GM19351 (cell line): ENCODE results near the gene CASP3.
A peak's percentile ranks its signal among the peaks of the same experiment; 100 is the strongest.
"Not testable (repeated sequence)": the region's sequence is repeated elsewhere in the genome, so short reads cannot be mapped to it uniquely, and the experiment has no call there.

Source experiments
- ATAC-seq: cut with Tn5 transposase; IDR thresholded peaks from one replicate; pipeline ENCODE4 v1.9.1; 2021; ENCODE audit warnings: mild to moderate bottlenecking, moderate library complexity; ENCODE audit not compliant: unreplicated experiment

CASP3 gene

DNA sequence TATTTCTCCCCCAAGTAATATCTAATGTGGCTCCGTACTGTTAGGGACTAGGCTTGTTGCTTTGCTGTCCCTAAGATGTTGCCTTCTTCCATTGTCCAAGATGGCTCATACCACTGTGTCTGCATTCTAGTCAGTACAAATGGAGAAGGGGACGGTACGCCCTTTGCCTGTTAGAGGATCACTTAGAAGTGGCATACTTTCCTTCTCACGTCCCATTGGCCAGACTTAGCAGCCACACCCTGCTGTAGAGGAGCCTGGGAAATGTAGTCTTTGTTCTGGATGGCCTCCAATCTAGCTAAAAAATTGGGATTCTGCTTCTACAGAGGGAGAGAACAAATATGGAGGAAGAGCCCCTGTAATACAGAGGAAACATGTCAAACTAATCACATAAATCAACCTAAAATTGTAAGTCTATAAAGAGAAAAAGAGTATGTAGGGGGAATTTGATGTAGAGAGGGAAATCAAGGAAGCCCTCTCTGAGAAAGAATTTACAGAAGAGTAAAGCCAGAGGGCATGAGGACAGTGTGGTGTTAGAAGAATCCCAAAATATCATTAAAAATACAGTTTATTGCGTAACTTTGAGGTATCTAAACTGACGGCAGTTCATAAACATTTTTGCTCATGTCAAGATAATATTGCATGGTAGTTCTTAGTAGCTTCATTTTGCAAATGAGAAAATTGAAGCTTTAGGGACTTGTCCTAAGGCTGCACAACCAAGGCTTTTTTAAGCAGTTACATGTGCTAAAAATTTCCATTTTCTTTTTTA lies 15.4 kb upstream of the CASP3 start:
- ATAC-seq: no peak

GRCh38 chr4:184662236-184662635 lies 13.0 kb upstream of the CASP3 start:
- no peak for ATAC-seq

DNA sequence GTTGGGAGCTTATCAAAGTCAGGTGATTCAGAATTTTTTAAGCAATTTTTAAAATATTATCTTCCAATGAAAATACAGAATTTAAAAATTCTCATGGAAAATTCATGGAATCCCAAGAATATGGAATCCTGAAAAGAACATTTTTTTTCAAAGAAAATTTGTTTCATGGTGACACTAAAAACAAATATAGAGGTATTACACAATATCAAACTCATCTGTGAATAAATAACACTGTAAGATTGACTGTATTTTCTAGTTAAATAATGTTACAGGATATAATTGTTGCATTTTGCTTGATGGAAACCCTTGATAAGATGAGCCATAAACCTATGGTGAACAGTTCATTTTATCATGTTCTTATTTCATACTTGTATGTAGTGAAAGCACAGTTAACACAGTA lies 11.7 kb upstream of the CASP3 start:
- no peak for ATAC-seq

DNA sequence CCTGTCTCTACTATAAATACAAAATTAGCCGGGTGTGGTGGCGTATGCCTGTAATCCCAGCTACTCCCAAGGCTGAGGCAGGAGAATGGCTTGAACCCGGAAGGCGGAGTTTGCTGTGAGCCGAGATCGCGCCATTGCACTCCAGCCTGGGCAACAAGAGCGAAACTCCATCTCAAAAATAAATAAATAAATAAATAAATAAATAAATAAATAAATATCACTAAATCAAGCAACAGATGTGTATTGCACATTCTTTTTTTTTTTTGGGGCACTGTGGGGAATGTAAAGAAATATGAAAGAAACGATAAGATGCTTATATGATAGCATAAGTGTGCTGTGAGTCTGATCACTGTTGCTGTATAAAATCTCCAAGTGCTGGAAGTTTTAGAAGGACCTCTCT lies 8.6 kb upstream of the CASP3 start:
- not testable (repeated sequence) for ATAC-seq

- no peak for ATAC-seq
These were observed 7.9 kb upstream of the CASP3 start for GRCh38 chr4:184657144-184657543.

DNA sequence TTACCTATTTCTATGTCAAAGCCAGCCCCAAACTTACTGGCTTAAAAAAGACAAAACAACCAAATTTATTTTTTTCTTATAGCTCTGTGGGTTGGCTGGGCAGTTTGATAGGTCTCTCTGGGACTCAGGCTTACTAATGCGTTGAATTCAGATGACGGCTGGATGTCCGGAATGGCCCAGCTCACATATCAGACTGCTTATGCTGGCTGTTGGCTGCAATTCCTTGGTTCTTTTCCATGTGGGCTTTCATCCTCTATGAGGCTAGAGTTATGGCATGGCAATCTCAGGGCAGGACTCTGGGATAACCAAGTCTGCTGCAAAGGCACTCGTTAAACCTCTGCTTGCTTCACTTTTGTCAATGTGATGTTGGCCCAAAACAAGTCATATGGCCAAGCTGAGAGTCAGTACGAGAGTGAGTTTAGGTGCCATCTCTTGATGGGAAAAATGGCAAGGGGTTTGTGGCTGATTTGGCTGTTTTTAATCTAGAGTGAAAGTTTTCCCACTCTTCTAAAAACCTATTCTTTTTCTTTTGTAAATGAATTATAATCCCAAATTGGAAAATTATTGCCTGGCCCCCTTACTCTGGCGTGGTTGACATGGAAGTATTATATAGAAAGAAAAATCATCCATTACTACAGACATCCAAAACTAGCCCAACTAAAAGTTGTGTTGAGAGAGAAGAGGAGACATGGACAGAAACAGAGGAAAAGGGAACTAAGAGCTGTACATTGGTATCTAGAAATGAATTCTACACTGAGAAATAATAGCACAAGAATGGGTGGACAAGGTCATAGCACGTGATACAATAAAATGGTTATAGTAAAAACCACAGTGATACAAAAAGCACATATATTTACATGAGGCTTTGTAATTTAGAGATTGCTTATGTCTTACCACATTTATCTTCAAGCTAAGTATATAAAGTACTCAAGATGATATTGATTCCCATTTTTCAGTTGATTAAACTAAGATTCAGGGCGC lies 6.9 kb upstream of the CASP3 start:
- ATAC-seq: no peak

DNA sequence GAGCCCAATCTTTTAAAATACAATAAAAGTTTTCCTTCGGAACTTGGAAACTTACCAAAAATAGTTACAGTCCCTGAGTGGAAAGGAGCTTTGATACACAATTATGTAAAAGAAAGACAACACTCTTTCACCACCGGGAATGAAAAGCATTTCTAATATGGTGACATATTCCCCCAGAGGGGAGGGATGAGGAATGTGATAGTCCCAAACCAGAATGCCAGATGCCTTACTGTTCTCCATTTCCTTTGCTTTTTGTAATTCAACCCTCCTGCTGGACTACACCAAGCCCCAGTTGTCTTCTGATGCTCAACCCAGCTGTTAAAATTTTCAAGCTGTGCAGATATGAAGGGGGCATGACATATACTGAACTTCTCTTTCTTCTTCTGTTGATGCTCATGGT lies 4.4 kb upstream of the CASP3 start:
- ATAC-seq: no peak

DNA sequence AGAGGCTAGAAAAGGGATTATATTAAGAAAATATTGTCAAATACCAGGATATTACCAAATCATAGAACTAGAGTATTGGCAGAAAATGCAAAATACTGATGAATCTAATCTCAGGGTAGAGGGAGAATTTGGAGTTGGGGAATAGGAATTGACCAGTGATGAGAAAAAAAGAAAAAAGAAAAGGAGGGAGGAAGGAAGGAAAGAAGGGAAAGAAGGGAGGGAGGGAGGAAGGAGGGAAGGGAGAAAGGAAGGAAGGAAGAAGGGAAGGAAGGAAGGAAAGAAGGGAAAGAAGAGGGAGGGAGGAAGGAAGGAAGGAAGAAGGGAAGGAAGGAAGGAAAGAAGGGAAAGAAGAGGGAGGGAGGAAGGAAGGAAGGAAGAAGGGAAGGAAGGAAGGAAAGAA lies 3.4 kb upstream of the CASP3 start:
- not testable (repeated sequence) for ATAC-seq

GRCh38 chr4:184651899-184652298 lies 2.7 kb upstream of the CASP3 start:
- ATAC-seq: no peak

- peak; percentile 5 for ATAC-seq
These were observed 966 bp upstream of the CASP3 start for GRCh38 chr4:184649971-184650855.

DNA sequence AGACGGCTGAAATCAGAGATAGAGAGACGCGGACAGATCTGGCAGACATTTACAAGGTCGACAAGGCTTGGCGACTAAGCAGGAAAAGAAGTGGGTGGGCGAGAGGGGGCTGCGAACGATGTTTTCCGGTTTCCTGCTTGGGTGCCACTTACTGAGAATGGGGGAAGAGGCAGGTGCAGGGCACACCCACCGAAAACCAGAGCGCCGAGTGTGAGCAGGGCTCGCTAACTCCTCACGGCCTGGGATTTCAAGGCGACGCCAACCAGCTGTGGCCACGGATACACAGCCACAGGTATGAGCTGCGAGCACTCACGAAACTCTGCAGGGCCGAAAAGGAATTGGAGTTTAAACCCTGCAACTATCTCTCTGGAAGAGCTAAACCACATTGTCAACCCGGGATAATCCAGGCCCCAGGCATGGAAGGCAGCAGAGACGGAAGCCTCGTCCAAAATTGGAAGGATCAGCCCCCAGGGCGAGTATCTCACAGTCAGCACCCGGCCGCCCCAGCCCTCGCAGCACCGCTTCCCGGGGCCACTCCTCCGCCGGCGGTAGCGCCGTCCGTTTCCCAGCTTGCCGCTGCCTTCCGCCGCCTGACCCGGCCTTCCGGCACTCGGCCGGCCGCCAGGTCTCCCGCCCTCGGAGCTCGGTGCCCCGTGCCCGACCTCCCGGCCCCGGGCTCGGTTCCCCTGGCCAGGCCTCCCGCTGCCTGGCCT lies 778 bp downstream of the CASP3 start:
- ATAC-seq: peak; percentile 30

GRCh38 chr4:184648054-184648312 lies 1.3 kb downstream of the CASP3 start:
- no peak for ATAC-seq

DNA sequence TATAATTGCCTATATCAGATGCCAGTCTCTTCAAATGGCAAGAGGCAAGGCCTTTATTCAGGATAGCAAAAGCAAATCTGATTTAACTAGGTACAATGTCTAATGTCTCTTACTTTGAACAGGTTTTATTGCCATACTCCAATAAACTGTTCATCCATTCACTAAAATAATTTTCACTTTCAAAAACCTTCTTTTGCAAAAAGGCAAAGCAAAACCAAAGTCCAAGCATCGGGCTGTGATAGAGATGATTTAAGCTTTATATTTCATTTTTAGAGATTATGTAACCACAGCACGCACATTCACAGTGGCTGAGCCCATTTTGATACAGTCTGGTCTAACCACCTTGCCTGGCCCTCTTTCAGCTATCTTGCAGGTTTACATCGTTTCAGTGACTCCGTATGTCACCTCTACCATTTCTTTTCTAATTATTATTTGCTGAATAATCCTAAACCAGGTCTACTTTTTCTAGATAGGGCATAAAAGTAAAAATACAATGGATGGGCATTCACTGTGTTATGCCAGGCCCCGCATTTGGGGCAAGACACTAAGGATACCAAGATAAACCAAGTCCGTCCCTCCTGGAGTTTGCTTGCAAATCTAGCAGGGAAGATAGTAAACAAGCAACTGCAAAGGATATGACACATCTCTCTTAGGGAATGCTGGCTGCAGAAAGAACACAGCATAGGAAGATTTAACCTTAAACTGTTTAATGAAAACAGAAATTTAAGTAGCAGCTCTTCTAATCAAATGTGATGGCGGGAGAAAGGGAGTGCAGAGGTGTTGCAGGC lies 1.8 kb downstream of the CASP3 start:
- no peak for ATAC-seq

DNA sequence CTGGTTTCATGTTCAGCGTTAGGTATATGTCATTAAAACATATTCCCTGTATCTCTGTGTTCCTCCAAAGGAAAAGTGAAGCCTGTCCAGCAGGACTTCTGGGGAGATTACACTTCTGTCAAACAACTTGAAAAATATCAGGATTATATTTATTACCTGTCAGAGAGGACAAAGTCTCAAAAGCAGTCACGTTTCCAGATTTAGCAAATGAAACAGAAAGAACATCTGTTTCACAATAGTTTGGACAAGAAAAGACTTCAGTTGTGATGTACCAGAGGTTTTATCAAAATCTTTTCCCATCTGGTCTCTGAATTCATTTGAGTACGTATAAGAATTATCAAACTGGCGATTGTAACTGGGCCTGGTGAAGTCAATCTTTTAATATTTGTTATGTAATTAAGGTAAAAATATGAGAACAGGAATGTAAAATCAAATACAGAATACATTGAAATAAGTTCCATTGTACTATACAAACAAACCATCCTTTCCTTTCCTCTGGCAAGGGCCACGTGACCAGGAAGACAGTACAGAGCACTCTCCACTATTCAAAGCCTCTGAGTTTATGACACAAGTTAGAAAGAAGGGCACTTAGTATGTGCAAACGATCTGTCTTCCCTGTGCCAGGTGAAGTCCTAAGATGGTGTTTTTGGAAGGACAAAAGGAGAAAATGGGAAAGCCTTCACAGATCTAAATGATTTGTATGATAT lies 3.2 kb downstream of the CASP3 start:
- ATAC-seq: no peak

DNA sequence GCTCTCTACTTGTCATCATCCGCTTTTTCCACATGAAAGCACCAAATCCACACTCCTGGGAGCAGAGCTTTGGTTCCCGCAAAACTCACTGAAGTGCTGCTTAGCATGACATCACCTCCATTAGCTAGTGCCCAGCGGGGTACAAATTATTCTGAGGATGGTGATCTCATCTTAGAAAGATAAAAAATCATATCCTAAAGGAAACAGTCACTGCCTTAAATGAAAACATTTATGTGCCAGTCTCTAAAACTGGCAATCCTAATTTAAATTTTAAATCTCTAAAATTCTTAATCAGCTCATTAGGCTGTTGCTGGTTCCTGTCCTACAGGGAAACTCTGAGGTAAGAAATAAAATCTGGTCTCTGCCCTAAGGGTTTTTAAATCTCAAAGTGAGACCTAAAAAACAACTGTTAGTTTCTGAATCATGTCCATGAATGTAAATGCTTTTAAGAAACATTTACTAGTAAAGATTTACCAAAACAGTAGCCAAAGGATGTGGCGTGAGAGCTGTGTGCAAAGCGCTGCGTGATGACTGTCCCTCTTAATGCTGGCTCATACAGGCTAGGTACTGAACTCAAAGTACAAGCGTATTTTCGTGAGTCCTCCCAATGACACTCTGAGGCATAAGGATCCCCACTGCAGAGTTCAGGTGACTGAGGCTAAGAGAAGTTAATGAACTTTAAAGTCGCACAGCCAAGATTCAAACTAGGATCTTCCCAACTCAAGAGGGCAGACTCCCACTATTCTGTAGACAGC lies 4.5 kb downstream of the CASP3 start:
- no peak for ATAC-seq

- no peak for ATAC-seq
These were observed 5.5 kb downstream of the CASP3 start for GRCh38 chr4:184643731-184644130.

DNA sequence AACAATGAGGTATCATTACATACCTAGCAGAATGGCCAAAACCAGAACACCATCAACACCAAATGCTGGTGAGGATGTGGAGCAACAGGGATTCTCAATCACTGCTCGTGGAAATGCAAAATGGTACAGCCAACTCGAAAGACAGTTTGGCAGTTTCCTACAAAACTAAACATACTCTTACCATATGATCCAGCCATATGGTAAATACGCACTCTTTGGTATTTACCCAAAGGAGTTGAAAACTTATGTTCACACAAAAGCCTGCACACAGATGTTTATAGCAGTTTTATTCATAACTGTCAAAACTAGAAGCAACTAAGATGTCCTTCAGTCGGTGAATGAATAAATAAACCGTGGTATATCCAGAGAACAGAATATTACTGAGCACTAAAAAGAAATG lies 7.8 kb downstream of the CASP3 start:
- no peak for ATAC-seq

DNA sequence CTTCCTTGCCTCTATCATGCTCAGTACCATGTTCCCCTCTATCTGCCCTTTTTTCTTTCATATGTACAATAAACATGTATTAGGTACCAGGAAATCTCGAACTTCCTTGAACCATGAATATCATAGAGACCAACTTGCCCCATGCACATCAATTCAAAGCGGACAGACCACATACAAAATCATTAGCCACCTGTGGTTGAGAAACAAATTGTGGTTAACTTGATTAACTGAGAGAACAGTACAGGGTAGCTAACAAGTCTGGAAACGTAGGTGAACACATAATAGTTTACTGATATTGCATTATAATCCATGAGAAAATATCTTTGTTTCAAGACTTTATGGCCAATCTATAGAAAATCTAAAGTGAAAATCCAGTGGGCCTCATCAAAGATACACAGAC lies 8.2 kb downstream of the CASP3 start:
- ATAC-seq: no peak

DNA sequence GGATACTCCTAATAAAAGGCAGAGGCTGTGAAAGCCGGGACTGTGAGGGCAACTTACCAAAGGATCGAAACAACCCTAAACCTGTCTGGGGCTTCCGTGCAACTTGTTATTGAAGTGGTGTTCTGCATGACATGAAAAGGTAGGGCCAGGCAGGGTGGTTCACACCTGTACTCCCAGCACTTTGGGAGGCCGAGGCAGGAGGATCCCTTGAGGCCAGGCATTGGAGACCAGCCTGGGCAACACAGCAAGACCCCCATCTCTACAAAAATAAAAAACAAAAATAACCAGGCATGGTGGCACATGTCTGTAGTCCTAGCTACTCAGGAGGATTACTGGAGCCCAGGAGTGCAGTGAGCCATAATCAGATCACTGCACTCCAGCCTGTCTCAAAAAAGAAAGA lies 12.3 kb downstream of the CASP3 start:
- ATAC-seq: no peak
